GM12891 (cell line): ENCODE results near the gene ZDHHC3.

Experiments
- POLR2A ChIP-seq: IDR thresholded peaks from 2 replicates; pipeline ENCODE4 v1.6.1; 2011; ENCODE audit warnings: low read depth, low read length, control low read depth
- SPI1 ChIP-seq: IDR thresholded peaks from 2 replicates; pipeline ENCODE4 v1.6.1; 2011; ENCODE audit warnings: low read depth, low read length, control low read depth

DNA sequence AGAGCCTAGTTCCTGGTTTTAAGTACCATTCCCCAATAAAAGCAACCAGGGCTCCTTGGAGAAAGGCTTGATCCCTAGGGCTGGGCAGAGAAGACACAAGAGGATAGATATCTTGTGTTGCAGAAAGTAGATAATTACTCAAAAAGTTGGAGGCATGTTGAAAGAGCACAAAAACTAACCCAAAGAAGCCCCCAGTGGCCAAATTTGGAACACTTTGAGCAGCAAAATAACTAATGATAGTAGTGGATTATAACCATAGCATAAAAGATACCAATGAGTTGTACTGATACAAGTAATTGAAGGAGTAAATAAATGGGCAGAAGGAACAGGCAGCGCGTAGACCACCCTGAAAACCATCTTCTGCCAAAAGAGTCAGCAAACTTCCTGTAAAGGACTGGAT lies 12.1 kb upstream of the ZDHHC3 start:
- TF ChIP-seq SPI1 = no peak
- no peak for TF ChIP-seq POLR2A
